SH-SY5Y (cell line): ENCODE results near the gene APLP2.

Source experiments
- GATA2 ChIP-seq: IDR thresholded peaks from 2 replicates; pipeline ENCODE4 v1.6.1; 2011; ENCODE audit warnings: mild to moderate bottlenecking, low read depth, low read length
- GATA3 ChIP-seq: IDR thresholded peaks from 2 replicates; pipeline ENCODE4 v1.6.1; 2011; ENCODE audit warnings: low read depth, mild to moderate bottlenecking, low read length, moderate library complexity

- TF ChIP-seq GATA2 (no peak), GATA3 (no peak)
These were observed 118.4 kb downstream of the APLP2 start for GRCh38 chr11:130188047-130188446.
